ENCODE data around the gene OR6Y1.

Gene OR6Y1

DNA sequence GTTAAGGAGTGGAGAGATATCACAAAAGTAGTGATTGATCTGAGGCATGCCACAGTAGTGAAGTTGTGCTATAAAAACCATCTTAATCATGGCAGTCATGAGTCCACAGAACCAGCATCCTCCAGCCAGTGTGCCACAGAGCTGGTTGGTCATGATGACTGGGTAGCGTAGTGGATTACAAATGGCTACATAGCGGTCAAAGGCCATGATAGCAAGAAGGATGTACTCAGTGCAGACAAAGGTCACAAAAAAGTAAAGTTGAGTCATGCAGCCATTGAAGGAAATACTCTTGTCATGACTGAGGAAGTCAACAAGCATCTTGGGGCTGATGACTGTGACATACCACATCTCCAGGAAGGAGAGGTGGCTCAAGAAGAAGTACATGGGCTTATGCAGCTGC, 6.7 kb downstream of the OR6Y1 start:
- Histone ChIP-seq H3K4me3 (ENCODE audit: low read length) (no peak overlapping the region), H3K4me1 (ENCODE audit: control insufficient read depth, low read depth, low read length) (no peaks in the 10 kb centered on the region), H3K27ac (ENCODE audit: low read length) (no peak overlapping the region), H3K9ac (ENCODE audit: low read length) (no peak overlapping the region), H3K27me3 (ENCODE audit: control insufficient read depth, insufficient read depth, low read length) (no peaks in the 10 kb centered on the region), H3K36me3 (ENCODE audit: control insufficient read depth, low read depth, low read length) (no peaks in the 10 kb centered on the region), H3K9me3 (ENCODE audit: control insufficient read depth, low read depth, low read length) (no peaks in the 10 kb centered on the region)

DNA sequence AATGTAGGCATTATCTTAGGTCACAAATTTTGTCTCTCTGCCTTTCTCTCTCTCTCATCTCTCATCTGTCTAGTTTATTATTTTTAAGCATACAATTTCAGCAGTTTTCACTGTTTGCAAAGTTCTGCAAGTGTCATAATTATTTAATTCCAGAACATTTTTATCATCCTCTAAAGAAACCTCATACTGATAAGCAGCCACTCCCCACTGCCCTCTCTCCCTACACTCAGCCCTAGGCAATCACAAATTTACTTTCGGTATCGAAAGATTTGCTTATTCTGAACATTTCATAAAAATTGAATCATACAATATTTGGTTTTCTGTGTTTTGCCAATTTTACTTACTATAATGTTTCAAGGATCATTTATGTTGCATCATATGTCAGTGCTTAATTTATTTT, 16.6 kb downstream of the OR6Y1 start:
- Histone ChIP-seq H3K36me3 (ENCODE audit: control insufficient read depth, low read depth, low read length) (no peaks in the 10 kb centered on the region), H3K4me3 (ENCODE audit: low read length) (no peak overlapping the region), H3K9me3 (ENCODE audit: control insufficient read depth, low read depth, low read length) (no peaks in the 10 kb centered on the region), H3K9ac (ENCODE audit: low read length) (no peak overlapping the region), H3K4me1 (ENCODE audit: control insufficient read depth, low read depth, low read length) (no peaks in the 10 kb centered on the region), H3K27me3 (ENCODE audit: control insufficient read depth, insufficient read depth, low read length) (no peaks in the 10 kb centered on the region), H3K27ac (ENCODE audit: low read length) (no peak overlapping the region)

GRCh38 chr1:158534496-158534895, 19.7 kb downstream of the OR6Y1 start:
- Histone ChIP-seq H3K36me3 (ENCODE audit: control insufficient read depth, low read depth, low read length) (no peaks in the 10 kb centered on the region), H3K4me1 (ENCODE audit: control insufficient read depth, low read depth, low read length) (no peaks in the 10 kb centered on the region), H3K27me3 (ENCODE audit: control insufficient read depth, insufficient read depth, low read length) (no peaks in the 10 kb centered on the region), H3K27ac (ENCODE audit: low read length) (no peak overlapping the region), H3K9me3 (ENCODE audit: control insufficient read depth, low read depth, low read length) (no peaks in the 10 kb centered on the region), H3K4me3 (ENCODE audit: low read length) (no peak overlapping the region), H3K9ac (ENCODE audit: low read length) (no peak overlapping the region)

DNA sequence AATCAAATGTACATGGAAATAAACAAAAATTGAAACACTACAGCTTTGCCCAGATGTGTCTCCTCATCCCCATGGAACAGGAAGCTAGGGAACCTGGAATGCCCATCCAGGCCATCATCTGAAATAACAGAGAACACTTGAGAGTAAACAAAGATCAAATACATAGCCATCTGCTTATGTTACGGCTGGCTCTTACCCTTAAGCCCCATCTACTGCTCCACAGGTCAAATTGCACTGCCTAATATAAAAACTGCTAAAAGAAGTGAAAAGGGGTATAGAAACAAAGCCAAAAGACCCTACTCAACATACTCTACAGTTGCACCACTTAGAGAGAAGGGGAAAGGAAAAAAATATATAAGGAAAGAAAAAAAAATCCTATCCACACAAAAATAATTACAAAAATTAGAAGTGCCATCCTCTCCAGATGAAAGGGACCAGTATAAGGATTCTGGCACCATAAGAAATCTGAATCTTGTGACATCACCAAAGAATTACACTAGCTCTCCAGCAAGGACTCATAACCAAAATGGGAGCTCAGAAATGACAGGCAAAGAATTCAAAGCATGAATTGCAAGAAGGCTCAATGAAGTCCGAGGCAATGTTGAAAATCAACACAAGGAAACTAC, 26.9 kb downstream of the OR6Y1 start:
- Histone ChIP-seq H3K27me3 (ENCODE audit: control insufficient read depth, insufficient read depth, low read length) (no peaks in the 10 kb centered on the region), H3K36me3 (ENCODE audit: control insufficient read depth, low read depth, low read length) (no peaks in the 10 kb centered on the region), H3K4me1 (ENCODE audit: control insufficient read depth, low read depth, low read length) (peaks cover 7% of the 10 kb centered on the region), H3K4me3 (ENCODE audit: low read length) (no peak overlapping the region), H3K9ac (ENCODE audit: low read length) (no peak overlapping the region), H3K9me3 (ENCODE audit: control insufficient read depth, low read depth, low read length) (no peaks in the 10 kb centered on the region), H3K27ac (ENCODE audit: low read length) (no peak overlapping the region)

GRCh38 chr1:158521666-158522058, 32.5 kb downstream of the OR6Y1 start:
- Histone ChIP-seq H3K9ac (ENCODE audit: low read length) (no peak overlapping the region), H3K36me3 (ENCODE audit: control insufficient read depth, low read depth, low read length) (no peaks in the 10 kb centered on the region), H3K4me1 (ENCODE audit: control insufficient read depth, low read depth, low read length) (peaks cover 7% of the 10 kb centered on the region), H3K4me3 (ENCODE audit: low read length) (no peak overlapping the region), H3K27ac (ENCODE audit: low read length) (no peak overlapping the region), H3K9me3 (ENCODE audit: control insufficient read depth, low read depth, low read length) (no peaks in the 10 kb centered on the region), H3K27me3 (ENCODE audit: control insufficient read depth, insufficient read depth, low read length) (no peaks in the 10 kb centered on the region)

GRCh38 chr1:158520955-158521665, 33.1 kb downstream of the OR6Y1 start:
- Histone ChIP-seq H3K36me3 (ENCODE audit: control insufficient read depth, low read depth, low read length) (no peaks in the 10 kb centered on the region), H3K4me3 (ENCODE audit: low read length) (no peak overlapping the region), H3K27me3 (ENCODE audit: control insufficient read depth, insufficient read depth, low read length) (no peaks in the 10 kb centered on the region), H3K9me3 (ENCODE audit: control insufficient read depth, low read depth, low read length) (no peaks in the 10 kb centered on the region), H3K9ac (ENCODE audit: low read length) (no peak overlapping the region), H3K4me1 (ENCODE audit: control insufficient read depth, low read depth, low read length) (peaks cover 7% of the 10 kb centered on the region), H3K27ac (ENCODE audit: low read length) (no peak overlapping the region)

DNA sequence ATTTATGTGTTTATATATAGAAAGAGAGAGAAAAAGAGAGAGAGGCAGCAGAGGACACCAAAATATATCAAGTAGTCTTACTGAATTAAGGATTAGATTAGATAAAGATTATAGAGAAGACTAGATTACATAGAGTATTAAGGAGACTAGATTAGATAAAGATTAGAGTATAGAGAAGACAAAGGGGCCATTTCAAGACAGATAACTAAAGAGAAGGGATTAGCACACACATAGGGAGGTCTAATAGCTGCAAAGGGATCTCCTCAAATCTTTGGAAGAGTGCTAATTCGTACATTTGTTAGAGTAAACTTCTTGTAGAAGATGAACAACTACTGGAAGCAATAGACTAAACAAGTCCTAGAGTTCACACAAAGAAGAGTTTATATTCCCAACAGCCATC, 34.2 kb downstream of the OR6Y1 start:
- no peaks in the 10 kb centered on the region for H3K27me3 ChIP-seq (ENCODE audit: control insufficient read depth, insufficient read depth, low read length)
- no peak overlapping the region for H3K9ac ChIP-seq (ENCODE audit: low read length)
- no peaks in the 10 kb centered on the region for H3K9me3 ChIP-seq (ENCODE audit: control insufficient read depth, low read depth, low read length)
- H3K27ac ChIP-seq (ENCODE audit: low read length) = no peak overlapping the region
- no peak overlapping the region for H3K4me3 ChIP-seq (ENCODE audit: low read length)
- peaks cover 7% of the 10 kb centered on the region for H3K4me1 ChIP-seq (ENCODE audit: control insufficient read depth, low read depth, low read length)
- no peaks in the 10 kb centered on the region for H3K36me3 ChIP-seq (ENCODE audit: control insufficient read depth, low read depth, low read length)

DNA sequence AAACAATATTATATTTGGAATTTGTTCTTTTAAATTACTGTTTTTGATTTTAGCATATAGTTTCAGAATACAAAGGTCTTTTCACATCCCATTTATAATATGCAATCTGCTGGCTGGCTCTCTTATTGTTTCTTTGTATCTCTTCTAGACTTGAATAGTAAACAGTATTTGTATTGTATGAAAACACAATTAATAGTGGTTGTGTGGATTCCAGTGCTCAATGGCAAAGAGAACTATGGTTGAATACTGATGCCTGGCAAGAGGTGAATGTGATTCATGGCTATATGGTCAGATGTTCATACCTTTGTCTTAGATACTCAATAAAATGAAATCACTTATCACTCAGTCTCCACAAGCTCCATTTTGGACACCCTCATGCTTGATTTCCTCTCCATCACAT, 37.2 kb downstream of the OR6Y1 start:
- Histone ChIP-seq H3K4me1 (ENCODE audit: control insufficient read depth, low read depth, low read length) (peaks cover 6% of the 10 kb centered on the region), H3K36me3 (ENCODE audit: control insufficient read depth, low read depth, low read length) (no peaks in the 10 kb centered on the region), H3K9ac (ENCODE audit: low read length) (no peak overlapping the region), H3K4me3 (ENCODE audit: low read length) (no peak overlapping the region), H3K27ac (ENCODE audit: low read length) (no peak overlapping the region), H3K27me3 (ENCODE audit: control insufficient read depth, insufficient read depth, low read length) (no peaks in the 10 kb centered on the region), H3K9me3 (ENCODE audit: control insufficient read depth, low read depth, low read length) (no peaks in the 10 kb centered on the region)

- no peak overlapping the region for H3K27ac ChIP-seq (ENCODE audit: low read length)
- no peaks in the 10 kb centered on the region for H3K9me3 ChIP-seq (ENCODE audit: control insufficient read depth, low read depth, low read length)
- no peak overlapping the region for H3K4me3 ChIP-seq (ENCODE audit: low read length)
- no peak overlapping the region for H3K9ac ChIP-seq (ENCODE audit: low read length)
- no peaks in the 10 kb centered on the region for H3K4me1 ChIP-seq (ENCODE audit: control insufficient read depth, low read depth, low read length)
- H3K27me3 ChIP-seq (ENCODE audit: control insufficient read depth, insufficient read depth, low read length) = no peaks in the 10 kb centered on the region
- no peaks in the 10 kb centered on the region for H3K36me3 ChIP-seq (ENCODE audit: control insufficient read depth, low read depth, low read length)
Observed at GRCh38 chr1:158509471-158510156, 44.6 kb downstream of the OR6Y1 start.

DNA sequence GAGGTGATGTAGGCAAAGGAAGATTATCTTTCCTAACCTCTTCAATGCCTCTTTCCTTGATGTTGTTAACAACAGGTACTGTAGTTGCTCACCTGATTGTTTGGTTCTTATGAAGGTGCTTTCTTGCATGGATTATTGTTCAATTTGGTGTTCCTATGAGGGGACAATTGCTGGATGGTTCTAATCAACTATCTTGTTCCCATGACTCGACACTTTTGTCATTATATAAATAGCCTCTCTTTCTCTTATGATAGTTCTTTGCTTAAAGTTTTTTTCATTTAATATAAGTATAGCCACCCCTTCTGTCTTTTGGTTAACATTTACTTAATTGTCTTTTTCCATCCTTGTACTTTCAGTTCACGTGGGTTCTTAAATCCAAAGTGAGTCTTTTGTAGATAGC, 46.7 kb downstream of the OR6Y1 start:
- H3K4me3 ChIP-seq (ENCODE audit: low read length) = no peak overlapping the region
- H3K9ac ChIP-seq (ENCODE audit: low read length) = no peak overlapping the region
- no peaks in the 10 kb centered on the region for H3K27me3 ChIP-seq (ENCODE audit: control insufficient read depth, insufficient read depth, low read length)
- H3K9me3 ChIP-seq (ENCODE audit: control insufficient read depth, low read depth, low read length) = no peaks in the 10 kb centered on the region
- H3K36me3 ChIP-seq (ENCODE audit: control insufficient read depth, low read depth, low read length) = no peaks in the 10 kb centered on the region
- no peaks in the 10 kb centered on the region for H3K4me1 ChIP-seq (ENCODE audit: control insufficient read depth, low read depth, low read length)
- H3K27ac ChIP-seq (ENCODE audit: low read length) = no peak overlapping the region

DNA sequence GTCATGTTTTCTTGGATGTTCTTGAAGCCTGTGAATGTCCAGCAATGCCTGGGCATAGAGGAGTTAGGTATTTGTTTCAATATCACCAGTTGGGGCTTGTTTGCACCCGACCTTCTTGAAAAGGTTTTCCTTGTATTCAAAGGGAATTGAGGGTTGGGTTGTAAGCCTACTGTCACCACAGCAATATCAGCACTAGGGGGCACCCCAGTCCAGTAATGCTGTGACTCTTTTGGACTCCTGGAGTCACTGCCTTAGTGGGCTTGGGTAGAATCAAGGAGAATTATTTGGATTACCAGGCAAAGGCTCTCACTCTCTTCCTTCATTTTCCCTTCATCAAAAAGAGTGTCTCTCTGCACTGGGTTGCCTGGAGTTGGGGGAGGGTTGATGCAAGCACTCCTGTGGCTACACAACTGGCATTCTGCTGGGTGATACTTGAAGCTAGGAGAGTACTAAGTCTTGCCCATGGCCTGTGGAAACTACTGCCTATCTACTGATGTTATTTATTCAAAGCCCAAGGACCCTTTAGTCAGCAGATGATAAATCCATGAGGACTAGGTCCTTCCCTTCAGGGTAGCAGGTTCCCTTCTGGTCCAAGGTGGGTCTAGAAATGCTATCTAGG, 47.7 kb downstream of the OR6Y1 start:
- Histone ChIP-seq H3K27ac (ENCODE audit: low read length) (no peak overlapping the region), H3K9ac (ENCODE audit: low read length) (no peak overlapping the region), H3K4me3 (ENCODE audit: low read length) (no peak overlapping the region), H3K9me3 (ENCODE audit: control insufficient read depth, low read depth, low read length) (no peaks in the 10 kb centered on the region), H3K36me3 (ENCODE audit: control insufficient read depth, low read depth, low read length) (no peaks in the 10 kb centered on the region), H3K4me1 (ENCODE audit: control insufficient read depth, low read depth, low read length) (no peaks in the 10 kb centered on the region), H3K27me3 (ENCODE audit: control insufficient read depth, insufficient read depth, low read length) (no peaks in the 10 kb centered on the region)

All from iPS-18a (cell line).